GM21367 (cell line): ENCODE measurements around the gene SPAG17.

ENCODE experiments used
- ATAC-seq: cut with Tn5 transposase; IDR thresholded peaks from one replicate; pipeline ENCODE4 v1.9.1; 2021; ENCODE audit not compliant: unreplicated experiment

Gene SPAG17

GRCh38 chr1:118081387-118081786, 103.6 kb downstream of the SPAG17 start:
- peak; percentile 76 for ATAC-seq

DNA sequence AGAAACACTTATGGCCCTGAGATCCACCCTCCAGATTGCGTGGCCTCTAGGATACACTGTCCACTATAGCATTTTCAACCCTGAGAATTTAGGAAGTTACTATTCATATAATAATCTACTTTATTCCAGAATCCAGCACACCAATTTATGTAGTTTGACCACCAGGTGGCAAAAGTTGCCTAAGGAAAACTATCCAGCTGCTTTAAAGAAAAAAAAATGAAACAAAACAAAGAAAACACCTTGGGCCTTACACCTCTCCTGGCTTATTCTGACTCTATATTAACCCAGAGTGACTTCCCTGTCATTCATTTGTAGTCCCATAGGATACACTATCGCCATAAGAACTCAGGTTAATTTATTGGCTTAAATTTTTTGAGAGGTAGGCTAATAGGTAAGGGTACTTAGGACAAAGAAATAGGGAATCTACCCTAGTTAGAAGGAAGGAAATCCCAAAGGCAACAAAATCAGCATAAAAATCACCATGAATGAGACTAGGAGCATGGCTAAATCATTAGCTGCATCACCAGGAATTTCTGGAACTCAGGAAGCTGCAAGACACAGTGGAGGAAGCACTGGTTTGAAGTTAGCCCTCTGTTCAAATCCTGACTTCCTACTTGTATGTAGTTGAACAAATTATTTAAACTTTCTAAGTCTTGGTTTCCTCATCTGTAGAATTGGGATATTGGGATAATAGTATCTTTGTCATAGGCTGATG, 107.5 kb downstream of the SPAG17 start:
- ATAC-seq: no peak

- ATAC-seq: no peak
These were observed 109.9 kb downstream of the SPAG17 start for GRCh38 chr1:118075116-118075515.

DNA sequence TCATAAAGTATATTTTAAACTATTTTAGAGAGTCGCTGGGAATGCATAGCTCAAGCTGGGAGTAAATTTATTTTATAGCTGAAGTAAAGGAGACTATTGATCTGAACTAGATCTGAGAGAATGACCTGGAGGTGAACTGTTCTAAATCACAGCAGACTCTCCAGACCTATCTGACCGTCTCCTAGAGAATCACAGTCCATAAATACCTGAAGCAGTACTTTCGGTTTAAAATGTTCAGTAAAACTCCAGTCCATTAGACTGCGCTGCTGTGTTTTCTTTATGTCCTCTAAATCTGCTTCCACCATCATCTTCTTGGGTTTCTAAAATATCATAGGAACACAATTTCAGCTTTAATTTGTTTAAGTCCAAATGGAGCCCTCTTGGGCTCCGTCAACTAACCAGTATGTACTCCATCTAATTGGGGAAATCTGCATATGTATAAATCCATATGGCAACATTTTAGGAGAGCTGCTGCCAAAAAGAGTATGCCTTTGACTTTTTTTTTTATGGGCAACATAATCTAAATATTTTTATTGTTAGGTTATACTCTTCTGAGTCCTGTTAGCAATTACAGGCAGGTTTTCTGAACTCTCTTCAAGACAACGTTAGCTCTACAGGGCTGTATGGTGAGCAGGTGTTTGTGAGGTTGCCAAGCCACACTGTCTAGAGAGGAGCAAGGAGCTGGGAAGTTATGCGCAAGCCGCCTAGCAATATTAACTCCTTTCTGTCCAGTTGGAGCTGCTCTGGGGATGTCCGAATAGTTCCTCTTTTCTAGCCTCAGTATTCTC, 111.2 kb downstream of the SPAG17 start:
- no peak for ATAC-seq

- no peak for ATAC-seq
These were observed 135.0 kb downstream of the SPAG17 start for GRCh38 chr1:118049981-118050380.

GRCh38 chr1:118047650-118048224, 137.3 kb downstream of the SPAG17 start:
- no peak for ATAC-seq

- no peak for ATAC-seq
These were observed 137.9 kb downstream of the SPAG17 start for GRCh38 chr1:118047006-118047649.

- no peak for ATAC-seq
These were observed 141.4 kb downstream of the SPAG17 start for GRCh38 chr1:118043624-118044023.

DNA sequence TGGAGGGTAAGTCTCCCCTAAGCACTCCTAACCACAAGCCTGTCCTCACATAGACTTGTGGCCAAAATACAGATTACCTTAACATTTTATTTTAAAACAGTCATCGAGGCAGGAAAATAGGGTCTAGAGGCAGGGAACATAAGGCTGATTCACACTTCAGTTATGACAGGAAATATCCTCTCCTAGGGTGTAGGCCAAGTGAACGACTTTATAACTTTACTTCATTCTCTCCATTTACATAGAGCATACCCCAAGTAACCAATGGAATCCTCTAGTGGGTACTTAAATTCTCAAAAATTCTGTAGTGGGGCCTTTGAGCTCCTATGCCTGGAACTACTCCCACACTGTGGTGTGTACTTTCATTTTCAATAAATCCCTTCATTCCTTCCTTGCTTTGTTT, 142.5 kb downstream of the SPAG17 start:
- no peak for ATAC-seq

- ATAC-seq: no peak
These were observed 145.9 kb downstream of the SPAG17 start for GRCh38 chr1:118039170-118039569.

DNA sequence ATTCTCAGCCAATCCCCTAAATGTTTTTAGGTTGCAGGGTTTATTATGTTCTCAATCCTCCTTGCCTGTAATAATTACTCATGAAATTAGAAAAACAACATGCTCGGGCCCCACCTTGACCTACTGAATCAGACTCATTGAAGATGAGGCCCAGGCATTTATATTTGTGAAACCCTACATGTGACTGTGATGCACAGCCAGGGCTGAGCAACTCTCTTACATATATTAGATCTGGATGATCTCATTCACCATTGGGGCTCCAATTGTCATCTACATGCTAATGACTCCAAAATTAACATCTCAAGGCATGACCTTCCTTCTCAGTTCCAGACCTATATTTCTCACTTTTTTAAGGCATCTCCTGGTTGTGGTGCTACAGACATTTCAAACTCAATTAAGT, 152.1 kb downstream of the SPAG17 start:
- no peak for ATAC-seq

GRCh38 chr1:118028267-118028666, 156.8 kb downstream of the SPAG17 start:
- ATAC-seq: no peak

GRCh38 chr1:118023199-118023598, 161.8 kb downstream of the SPAG17 start:
- no peak for ATAC-seq

DNA sequence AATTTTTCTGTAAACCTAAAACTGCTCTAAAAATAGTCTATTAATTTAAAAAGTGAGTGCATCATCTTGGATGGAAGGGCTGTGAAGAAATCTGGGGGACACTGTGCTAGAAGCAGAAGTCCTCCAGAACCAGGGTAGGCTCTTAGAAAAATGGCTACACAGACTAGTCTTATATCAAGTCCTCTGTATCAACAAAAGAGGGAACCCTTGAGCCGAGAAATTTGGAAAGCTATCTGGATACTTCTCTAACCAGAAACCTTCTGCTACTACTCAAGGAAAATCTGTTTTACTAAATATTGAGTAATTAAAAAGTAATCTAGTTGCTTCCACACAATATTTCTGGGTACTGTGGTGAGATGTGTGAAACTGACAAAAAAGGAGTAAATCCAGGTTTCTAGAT, 163.4 kb downstream of the SPAG17 start:
- ATAC-seq: no peak

GRCh38 chr1:118018060-118018459, 167.0 kb downstream of the SPAG17 start:
- no peak for ATAC-seq

GRCh38 chr1:118013938-118014337, 171.1 kb downstream of the SPAG17 start:
- ATAC-seq: no peak

GRCh38 chr1:118013336-118013735, 171.7 kb downstream of the SPAG17 start:
- ATAC-seq: no peak

DNA sequence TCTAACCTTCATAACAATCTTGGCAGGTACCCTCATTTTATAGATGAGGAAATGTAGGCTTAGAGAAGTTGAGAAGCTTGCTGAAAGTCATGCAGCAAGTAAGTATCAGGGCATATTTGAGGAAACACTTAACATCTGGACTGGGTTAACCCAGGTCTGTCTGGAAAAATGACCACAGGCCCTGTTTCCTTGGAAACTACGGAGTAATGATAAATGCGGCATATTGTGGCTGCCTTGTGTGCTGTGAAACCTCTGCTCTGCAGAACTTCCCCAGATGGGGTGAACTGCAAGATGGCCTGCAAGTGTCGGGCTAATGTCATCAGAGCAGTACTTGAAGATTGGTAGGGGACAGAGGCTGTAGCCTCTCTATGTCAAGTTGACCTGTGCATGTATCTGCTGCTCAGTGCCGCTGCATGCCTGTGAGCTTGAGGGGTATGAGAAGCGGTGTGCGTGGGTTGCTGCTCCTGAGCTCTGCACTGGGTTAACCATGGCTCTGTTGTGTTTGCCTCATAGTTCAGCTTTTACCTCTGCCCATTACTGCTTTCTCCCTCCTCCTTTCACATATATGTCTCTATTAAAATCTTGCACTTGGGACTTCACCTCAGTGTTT, 172.4 kb downstream of the SPAG17 start:
- ATAC-seq: no peak

DNA sequence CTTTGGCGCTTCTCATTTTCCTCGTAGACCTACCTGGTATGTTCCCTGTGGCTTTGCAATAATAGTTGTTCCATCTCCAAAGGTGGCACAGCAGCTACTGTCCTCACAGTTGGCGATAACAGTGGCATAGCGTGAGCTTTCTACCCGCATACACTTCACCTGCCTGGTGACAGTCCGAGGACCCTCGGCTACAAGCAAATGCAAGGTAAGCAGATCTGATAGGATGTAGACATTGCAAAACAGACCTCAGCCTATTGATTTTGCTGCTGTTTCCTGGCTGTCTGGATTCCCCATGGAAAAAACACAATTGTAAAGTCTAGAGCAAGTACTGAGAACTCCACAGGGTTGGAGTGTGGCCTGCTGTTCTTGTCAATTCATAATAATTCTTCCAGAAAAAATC, 177.0 kb downstream of the SPAG17 start:
- no peak for ATAC-seq

DNA sequence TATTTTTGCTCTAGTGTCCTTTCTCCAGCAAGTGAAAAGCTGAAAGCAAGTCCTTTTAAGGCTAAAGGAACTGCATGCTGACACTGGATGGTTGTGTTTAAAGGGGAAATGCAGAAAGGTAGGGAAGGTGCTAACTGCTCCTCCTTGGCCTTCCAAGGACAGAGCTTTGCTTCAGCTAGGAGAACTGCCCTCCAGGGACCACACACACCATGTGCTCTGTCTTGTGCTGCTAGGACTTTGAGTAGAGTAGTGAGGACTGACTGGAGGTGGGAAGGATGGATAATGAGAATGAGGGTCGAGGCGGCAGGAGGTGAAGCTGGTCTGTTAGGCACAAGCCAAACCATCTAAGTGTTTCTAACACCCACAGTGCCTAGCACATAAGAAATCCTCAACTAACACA, 177.6 kb downstream of the SPAG17 start:
- ATAC-seq: no peak

GRCh38 chr1:118004312-118004711, 180.7 kb downstream of the SPAG17 start:
- no peak for ATAC-seq
